A549 (cell line): ENCODE data around the gene SRPK2. TPM values are rescaled to one million over a fixed set of nuclear protein-coding genes. Genes with fewer than 3 reads are reported as not detected.

Source experiments
- ATAC-seq, 2 experiments: fragments of 200-7000 bp in 1 of 2; fragments of >200 bp in 1 of 2; cut with Nextera tagmentation in 1 of 2; cut with Tn5 transposase in 1 of 2; 3 replicates each; pipeline versions ENCODE4 v1.8.0 to v1.9.1; 2018 to 2020; ENCODE audit warnings: mild to moderate bottlenecking in 1 of 2, moderate library complexity in 1 of 2
- CTCF ChIA-PET: fragments of 300-600 bp; sonication (Branson Sonifier 250); formaldehyde crosslinking; extraction: SDS; loops from one replicate; lab custom pipeline; 2021; ENCODE audit warnings: antibody characterized with exemption, inconsistent platforms; lab: Yijun Ruan, JAX
- POLR2A ChIA-PET: fragments of 350-600 bp; formaldehyde crosslinking; extraction: SDS; loops from one replicate; lab custom pipeline; 2021; ENCODE audit warnings: antibody characterized with exemption, inconsistent platforms; lab: Yijun Ruan, JAX
- DNase-seq, 2 experiments: peaks; one replicate each; pipeline versions ENCODE4 v3.0.0 to v3.0.0-alpha.2; 2011 to 2016; ENCODE audit warnings: low read depth in 1 of 2, low spot score in 1 of 2
- FAIRE-seq: peaks from 2 replicates; lab custom pipeline; 2011; peaks lifted over from hg19 to GRCh38; lab: Jason Lieb, UNC
- H3K27ac ChIP-seq, 2 experiments: fragments of >200 bp; sonication (Bioruptor Twin); formaldehyde crosslinking; 3 replicates each; pipeline ENCODE4 v1.5.1; 2016 to 2017
- H3K4me1 ChIP-seq: fragments of >200 bp; sonication (Bioruptor Twin); formaldehyde crosslinking; 3 replicates; pipeline ENCODE4 v1.6.1; 2016
- H3K4me2 ChIP-seq: fragments of >200 bp; sonication (Bioruptor Twin); formaldehyde crosslinking; 3 replicates; pipeline ENCODE4 v1.6.1; 2016
- H3K4me3 ChIP-seq: fragments of >200 bp; sonication (Bioruptor Twin); formaldehyde crosslinking; 3 replicates; pipeline ENCODE4 v1.5.1; 2016
- H3K9me3 ChIP-seq: fragments of >200 bp; sonication (Bioruptor Twin); formaldehyde crosslinking; 3 replicates; pipeline ENCODE4 v1.6.1; 2016
- BHLHE40 ChIP-seq: IDR thresholded peaks from 2 replicates; pipeline ENCODE4 v1.6.1; 2012; ENCODE audit warnings: low read depth, low read length, inconsistent platforms
- CBX2 ChIP-seq: fragments of 200-600 bp; sonication (generic); IDR thresholded peaks from 2 replicates; pipeline ENCODE4 v1.6.1; 2016; ENCODE audit warnings: low read depth, mild to moderate bottlenecking, borderline replicate concordance
- CHD2 ChIP-seq: fragments of 150-350 bp; IDR thresholded peaks from 2 replicates; pipeline ENCODE4 v1.6.1; 2014; ENCODE audit warnings: low read length; ENCODE audit not compliant: partially characterized antibody
- FOSB ChIP-seq: fragments of 250-450 bp; sonication (Bioruptor Pico); IDR thresholded peaks from 2 replicates; pipeline ENCODE4 v1.5.0; 2020; ENCODE audit warnings: mild to moderate bottlenecking, moderate library complexity
- FOSL2 ChIP-seq, 2 experiments: fragments of 450-650 bp in 1 of 2; fragments of >200 bp in 1 of 2; sonication (Bioruptor Twin) in 1 of 2; formaldehyde crosslinking; IDR thresholded peaks; 2 replicates each; pipeline versions ENCODE4 v1.5.0 to v1.6.1; 2016 to 2020; ENCODE audit warnings: mild to moderate bottlenecking in 1 of 2, moderate library complexity in 1 of 2
- HDAC2 ChIP-seq: fragments of 200-600 bp; sonication (generic); IDR thresholded peaks from 2 replicates; pipeline ENCODE4 v1.6.1; 2016
- HOXA7 ChIP-seq: fragments of 250-450 bp; sonication (Bioruptor Pico); IDR thresholded peaks from 2 replicates; pipeline ENCODE4 v1.5.0; 2020; ENCODE audit warnings: mild to moderate bottlenecking, moderate library complexity
- JUN ChIP-seq, 2 experiments: fragments of >200 bp; sonication (Bioruptor Twin); formaldehyde crosslinking; IDR thresholded peaks; 2 replicates in 1 of 2; 3 replicates in 1 of 2; pipeline ENCODE4 v1.6.1; 2016 to 2017
- JUNB ChIP-seq: fragments of >200 bp; sonication (Bioruptor Twin); formaldehyde crosslinking; IDR thresholded peaks from 2 replicates; pipeline ENCODE4 v1.6.1; 2016
- MAFK ChIP-seq: fragments of 450-650 bp; IDR thresholded peaks from 2 replicates; pipeline ENCODE4 v1.6.1; 2014; ENCODE audit not compliant: partially characterized antibody
- MAZ ChIP-seq: fragments of 150-350 bp; IDR thresholded peaks from 2 replicates; pipeline ENCODE4 v1.6.1; 2014; ENCODE audit warnings: antibody characterized with exemption, low read depth, low read length, borderline replicate concordance
- NPAS2 ChIP-seq: fragments of 250-450 bp; sonication (Bioruptor Pico); IDR thresholded peaks from 2 replicates; pipeline ENCODE4 v1.8.0; 2022; ENCODE audit warnings: mild to moderate bottlenecking, moderate library complexity, borderline replicate concordance
- POLR2AphosphoS2 ChIP-seq: conservative IDR thresholded peaks from 2 replicates; pipeline ENCODE4 v1.6.1; 2012; ENCODE audit warnings: low read length, improper control_type of control experiment, inconsistent platforms
- RCOR1 ChIP-seq: fragments of 150-350 bp; IDR thresholded peaks from 2 replicates; pipeline ENCODE4 v1.6.1; 2014; ENCODE audit warnings: antibody characterized with exemption, low read length, low read depth
- TFCP2L1 ChIP-seq: fragments of 250-450 bp; sonication (Bioruptor Pico); IDR thresholded peaks from 2 replicates; pipeline ENCODE4 v1.5.0; 2021; ENCODE audit warnings: mild to moderate bottlenecking
- polyA plus RNA-seq, 4 experiments: library from polyadenylated mRNA; depleted of rRNA in 3 of 4; stranded (reverse); fragments of >200 nt; fragmentation: RNase III in 1 of 4; extraction: RNeasy Plus Mini Kit Qiagen cat#74134 plus additional on column Dnase treatment in 1 of 4; gene quantifications; 2 replicates in 3 of 4; 3 replicates in 1 of 4; pipeline ENCODE4 v1.2.3, GENCODE V29; 2011 to 2017
- TF ChIP-seq, protein P1 (sequence below): fragments of 200-600 bp; sonication (generic); IDR thresholded peaks from 2 replicates; pipeline ENCODE4 v1.6.1; 2016; ENCODE audit warnings: antibody characterized with exemption, mild to moderate bottlenecking, moderate library complexity
- TF ChIP-seq, protein P2 (sequence below): fragments of 450-650 bp; IDR thresholded peaks from 2 replicates; pipeline ENCODE4 v1.6.1; 2014; ENCODE audit warnings: antibody characterized with exemption
- TF ChIP-seq, protein P3 (sequence below): fragments of 150-350 bp; IDR thresholded peaks from 2 replicates; pipeline ENCODE4 v1.6.1; 2014; ENCODE audit warnings: low read depth, mild to moderate bottlenecking, low read length
- TF ChIP-seq, protein P4 (sequence below): fragments of 250-450 bp; sonication (Bioruptor Pico); IDR thresholded peaks from 2 replicates; pipeline ENCODE4 v1.5.0; 2020; ENCODE audit warnings: low read depth, mild to moderate bottlenecking, moderate library complexity
- TF ChIP-seq, protein P5 (sequence below): fragments of >200 bp; sonication (Bioruptor Twin); formaldehyde crosslinking; IDR thresholded peaks from 3 replicates; pipeline ENCODE4 v1.6.1; 2016

Gene SRPK2
- polyA plus RNA-seq, 2 of the 4 experiments (the other 2 are of a cell fraction), result 23.0 to 30.9 TPM

DNA sequence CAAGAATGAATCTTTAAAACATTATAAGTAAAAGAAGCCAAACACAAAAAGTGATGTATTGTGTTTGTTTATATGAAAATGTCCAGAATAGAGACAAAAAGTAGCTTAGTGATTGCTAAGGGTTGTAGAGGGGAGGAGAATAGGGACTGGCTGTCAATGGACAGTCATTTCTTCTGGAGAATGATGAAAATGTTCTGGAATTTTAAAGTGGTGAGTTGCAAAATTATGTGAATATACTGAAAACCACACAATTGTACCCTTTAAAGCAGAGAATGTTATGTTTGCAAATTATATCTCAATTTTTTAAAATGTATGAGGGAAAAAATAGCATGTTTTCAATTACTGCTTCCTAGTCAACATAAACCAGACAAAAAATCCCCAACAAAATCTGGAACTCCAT, 200.5 kb downstream of the SRPK2 start:
- DNase-seq, result no peak
- Histone ChIP-seq H3K9me3 (no peaks in the 10 kb centered on the region), H3K4me2 (no peak overlapping the region), H3K27ac (no peak overlapping the region), H3K4me1 (peaks cover 3% of the 10 kb centered on the region; the same call in 1 of the 3 replicates), H3K4me3 (no peak overlapping the region)
- CTCF ChIA-PET, result no interaction called here
- no peak for FAIRE-seq
- POLR2A ChIA-PET, result no interaction called here
- no peak for ATAC-seq
- TF ChIP-seq NPAS2 (no peak), MAFK (no peak), JUN (IDR thresholded peaks at IDR 0.05) (no peak), HDAC2 (no peak), HOXA7 (CRISPR knock-in tag) (no peak), JUNB (no peak), POLR2AphosphoS2 (no peak), CHD2 (no peak), BHLHE40 (no peak), FOSB (CRISPR knock-in tag) (no peak), CBX2 (no peak), MAZ (no peak), RCOR1 (no peak), TFCP2L1 (CRISPR knock-in tag) (no peak), FOSL2 (IDR thresholded peaks at IDR 0.05) (no peak), FOSL2 (CRISPR knock-in tag; IDR thresholded peaks at IDR 0.05) (no peak)
- TF ChIP-seq, protein P1, sequence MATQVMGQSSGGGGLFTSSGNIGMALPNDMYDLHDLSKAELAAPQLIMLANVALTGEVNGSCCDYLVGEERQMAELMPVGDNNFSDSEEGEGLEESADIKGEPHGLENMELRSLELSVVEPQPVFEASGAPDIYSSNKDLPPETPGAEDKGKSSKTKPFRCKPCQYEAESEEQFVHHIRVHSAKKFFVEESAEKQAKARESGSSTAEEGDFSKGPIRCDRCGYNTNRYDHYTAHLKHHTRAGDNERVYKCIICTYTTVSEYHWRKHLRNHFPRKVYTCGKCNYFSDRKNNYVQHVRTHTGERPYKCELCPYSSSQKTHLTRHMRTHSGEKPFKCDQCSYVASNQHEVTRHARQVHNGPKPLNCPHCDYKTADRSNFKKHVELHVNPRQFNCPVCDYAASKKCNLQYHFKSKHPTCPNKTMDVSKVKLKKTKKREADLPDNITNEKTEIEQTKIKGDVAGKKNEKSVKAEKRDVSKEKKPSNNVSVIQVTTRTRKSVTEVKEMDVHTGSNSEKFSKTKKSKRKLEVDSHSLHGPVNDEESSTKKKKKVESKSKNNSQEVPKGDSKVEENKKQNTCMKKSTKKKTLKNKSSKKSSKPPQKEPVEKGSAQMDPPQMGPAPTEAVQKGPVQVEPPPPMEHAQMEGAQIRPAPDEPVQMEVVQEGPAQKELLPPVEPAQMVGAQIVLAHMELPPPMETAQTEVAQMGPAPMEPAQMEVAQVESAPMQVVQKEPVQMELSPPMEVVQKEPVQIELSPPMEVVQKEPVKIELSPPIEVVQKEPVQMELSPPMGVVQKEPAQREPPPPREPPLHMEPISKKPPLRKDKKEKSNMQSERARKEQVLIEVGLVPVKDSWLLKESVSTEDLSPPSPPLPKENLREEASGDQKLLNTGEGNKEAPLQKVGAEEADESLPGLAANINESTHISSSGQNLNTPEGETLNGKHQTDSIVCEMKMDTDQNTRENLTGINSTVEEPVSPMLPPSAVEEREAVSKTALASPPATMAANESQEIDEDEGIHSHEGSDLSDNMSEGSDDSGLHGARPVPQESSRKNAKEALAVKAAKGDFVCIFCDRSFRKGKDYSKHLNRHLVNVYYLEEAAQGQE, result no peak
- TF ChIP-seq, protein P2, sequence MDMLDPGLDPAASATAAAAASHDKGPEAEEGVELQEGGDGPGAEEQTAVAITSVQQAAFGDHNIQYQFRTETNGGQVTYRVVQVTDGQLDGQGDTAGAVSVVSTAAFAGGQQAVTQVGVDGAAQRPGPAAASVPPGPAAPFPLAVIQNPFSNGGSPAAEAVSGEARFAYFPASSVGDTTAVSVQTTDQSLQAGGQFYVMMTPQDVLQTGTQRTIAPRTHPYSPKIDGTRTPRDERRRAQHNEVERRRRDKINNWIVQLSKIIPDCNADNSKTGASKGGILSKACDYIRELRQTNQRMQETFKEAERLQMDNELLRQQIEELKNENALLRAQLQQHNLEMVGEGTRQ, result no peak
- TF ChIP-seq, protein P3, sequence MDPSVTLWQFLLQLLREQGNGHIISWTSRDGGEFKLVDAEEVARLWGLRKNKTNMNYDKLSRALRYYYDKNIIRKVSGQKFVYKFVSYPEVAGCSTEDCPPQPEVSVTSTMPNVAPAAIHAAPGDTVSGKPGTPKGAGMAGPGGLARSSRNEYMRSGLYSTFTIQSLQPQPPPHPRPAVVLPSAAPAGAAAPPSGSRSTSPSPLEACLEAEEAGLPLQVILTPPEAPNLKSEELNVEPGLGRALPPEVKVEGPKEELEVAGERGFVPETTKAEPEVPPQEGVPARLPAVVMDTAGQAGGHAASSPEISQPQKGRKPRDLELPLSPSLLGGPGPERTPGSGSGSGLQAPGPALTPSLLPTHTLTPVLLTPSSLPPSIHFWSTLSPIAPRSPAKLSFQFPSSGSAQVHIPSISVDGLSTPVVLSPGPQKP, result no peak
- TF ChIP-seq, protein P4, sequence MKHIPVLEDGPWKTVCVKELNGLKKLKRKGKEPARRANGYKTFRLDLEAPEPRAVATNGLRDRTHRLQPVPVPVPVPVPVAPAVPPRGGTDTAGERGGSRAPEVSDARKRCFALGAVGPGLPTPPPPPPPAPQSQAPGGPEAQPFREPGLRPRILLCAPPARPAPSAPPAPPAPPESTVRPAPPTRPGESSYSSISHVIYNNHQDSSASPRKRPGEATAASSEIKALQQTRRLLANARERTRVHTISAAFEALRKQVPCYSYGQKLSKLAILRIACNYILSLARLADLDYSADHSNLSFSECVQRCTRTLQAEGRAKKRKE (CRISPR knock-in tag), result no peak
- TF ChIP-seq, protein P5, sequence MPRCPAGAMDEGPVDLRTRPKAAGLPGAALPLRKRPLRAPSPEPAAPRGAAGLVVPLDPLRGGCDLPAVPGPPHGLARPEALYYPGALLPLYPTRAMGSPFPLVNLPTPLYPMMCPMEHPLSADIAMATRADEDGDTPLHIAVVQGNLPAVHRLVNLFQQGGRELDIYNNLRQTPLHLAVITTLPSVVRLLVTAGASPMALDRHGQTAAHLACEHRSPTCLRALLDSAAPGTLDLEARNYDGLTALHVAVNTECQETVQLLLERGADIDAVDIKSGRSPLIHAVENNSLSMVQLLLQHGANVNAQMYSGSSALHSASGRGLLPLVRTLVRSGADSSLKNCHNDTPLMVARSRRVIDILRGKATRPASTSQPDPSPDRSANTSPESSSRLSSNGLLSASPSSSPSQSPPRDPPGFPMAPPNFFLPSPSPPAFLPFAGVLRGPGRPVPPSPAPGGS, result no peak
